ENCODE data around the gene ABHD15.
A peak's percentile ranks its signal among the peaks of the same experiment; 100 is the strongest.
"Not testable (repeated sequence)": the region's sequence is repeated elsewhere in the genome, so short reads cannot be mapped to it uniquely, and the experiment has no call there.

ABHD15 gene

DNA sequence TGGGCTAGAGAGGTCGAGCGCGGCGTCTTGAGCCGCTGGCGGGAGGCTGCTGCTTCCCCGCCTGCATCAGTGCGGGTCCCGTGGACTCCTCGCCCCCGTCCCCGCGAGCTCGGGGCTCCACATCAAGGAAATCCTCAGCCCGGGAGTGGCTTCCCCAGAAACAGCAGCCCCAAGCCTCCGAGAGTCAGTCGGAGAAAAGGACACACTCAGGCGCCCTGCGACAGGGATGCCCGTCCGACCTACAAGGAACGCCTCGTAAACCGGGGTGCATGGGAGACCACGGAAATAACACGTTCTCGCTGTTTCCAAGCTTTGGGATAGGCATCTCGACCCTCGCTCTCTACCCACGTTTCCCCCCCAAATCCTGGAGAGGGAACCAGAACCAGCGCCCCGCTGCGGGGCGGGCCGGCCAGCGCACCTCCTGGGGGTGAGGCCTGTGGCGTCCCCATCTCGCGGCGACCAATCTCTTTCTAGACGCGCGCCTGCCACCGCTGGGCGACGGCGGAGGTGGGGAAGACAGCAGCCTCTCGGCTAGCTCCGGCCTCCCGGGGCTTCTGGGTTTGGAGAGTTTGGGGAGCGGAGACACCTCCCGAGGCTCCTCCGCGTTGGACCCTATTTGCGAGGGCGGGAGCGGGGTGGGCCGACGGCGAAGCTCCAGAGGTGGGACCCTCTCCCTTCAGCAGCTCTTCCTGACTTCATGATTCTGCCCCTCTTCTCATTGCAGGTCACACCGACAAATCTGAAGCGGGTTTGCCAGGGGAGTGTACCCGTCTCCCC, 905 bp upstream of the ABHD15 start:
- DNase-seq, result peak; percentile 61

DNA sequence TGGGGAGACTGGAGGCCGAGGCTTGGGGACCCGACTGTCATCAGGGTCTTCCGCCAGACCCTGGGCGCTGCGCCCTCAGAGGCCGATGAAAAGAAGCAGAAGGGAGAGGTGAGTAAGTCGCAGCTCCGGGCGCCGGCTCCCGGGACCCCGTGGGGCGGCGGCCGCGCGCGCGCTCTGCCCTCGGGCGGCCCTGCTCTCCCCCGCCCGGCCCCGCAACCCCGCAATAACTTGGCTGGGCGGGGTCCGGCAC, 392 bp upstream of the ABHD15 start:
- no peak for DNase-seq

GRCh38 chr17:29565643-29566472, 979 bp downstream of the ABHD15 start:
- DNase-seq, result peak; percentile 59

- DNase-seq, result no peak
Observed at GRCh38 chr17:29563816-29564215, 3.0 kb downstream of the ABHD15 start.

DNA sequence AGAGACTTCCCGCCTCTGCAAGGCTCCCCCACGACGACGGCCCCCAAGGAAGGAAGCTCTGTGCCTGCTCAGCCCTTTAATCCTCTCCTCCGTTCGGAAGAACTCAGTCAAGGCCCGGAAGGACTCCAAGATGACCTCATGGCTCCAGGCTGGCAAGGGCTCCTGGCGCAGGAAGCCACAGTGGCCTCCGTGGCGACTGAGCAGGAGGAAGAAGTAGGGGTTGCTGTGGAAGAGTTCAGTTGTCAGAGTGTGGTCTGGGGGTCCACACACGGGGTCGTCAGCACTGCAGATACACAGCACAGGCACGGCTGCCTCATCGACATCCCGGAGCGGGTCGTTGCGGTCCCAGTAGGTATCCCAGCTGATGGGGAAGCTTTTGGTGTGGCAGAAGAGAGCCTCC, 4.2 kb downstream of the ABHD15 start:
- no peak for DNase-seq

DNA sequence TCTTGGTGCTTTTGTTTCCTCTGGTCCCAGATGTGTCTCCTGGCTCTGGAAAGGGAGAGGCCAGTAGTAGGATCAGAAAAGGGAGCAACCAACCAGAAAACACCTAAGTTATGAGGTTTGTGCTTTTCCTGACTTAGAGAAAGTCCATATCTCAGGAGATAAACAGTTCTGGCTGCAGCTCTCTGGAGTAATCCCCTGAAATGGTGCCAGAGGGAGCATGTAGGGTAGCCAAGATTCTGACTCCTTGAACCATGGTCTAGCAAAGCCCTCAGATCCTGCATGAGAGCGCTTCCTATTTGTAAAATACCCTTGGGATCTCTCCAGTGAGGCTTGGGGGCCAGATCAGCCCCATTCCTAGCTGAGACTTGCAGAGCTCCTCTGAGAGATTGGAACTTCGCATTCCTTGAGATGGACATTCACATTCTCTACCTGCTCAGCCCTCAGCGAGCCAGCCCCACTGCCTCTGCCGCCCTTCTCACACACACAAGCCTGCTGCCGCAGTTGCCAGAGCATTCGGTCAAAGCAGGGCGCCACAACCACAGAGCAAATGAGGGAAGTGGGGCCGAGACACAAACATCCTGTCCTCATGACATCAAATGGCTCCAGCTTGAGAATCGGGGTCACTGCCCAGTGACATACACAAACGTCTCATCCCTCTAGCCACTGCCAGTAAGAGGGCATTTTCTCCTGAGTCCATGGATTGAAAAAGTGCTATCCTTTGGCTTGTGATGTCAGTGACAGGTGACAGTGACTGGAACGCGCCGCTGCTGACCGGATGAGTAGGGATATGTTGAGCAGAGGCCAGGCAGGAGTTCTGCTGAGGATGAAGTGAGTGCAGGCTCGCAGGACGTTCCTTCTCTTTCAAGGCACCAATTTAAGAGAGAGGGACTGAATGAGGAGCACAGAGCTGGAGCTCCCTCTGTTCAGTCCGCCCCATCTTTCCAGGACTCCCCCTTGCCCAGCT, 5.0 kb downstream of the ABHD15 start:
- no peak for DNase-seq

- DNase-seq, result no peak
Observed at GRCh38 chr17:29560316-29560715, 6.5 kb downstream of the ABHD15 start.

GRCh38 chr17:29559640-29560039, 7.2 kb downstream of the ABHD15 start:
- DNase-seq, result no peak

DNA sequence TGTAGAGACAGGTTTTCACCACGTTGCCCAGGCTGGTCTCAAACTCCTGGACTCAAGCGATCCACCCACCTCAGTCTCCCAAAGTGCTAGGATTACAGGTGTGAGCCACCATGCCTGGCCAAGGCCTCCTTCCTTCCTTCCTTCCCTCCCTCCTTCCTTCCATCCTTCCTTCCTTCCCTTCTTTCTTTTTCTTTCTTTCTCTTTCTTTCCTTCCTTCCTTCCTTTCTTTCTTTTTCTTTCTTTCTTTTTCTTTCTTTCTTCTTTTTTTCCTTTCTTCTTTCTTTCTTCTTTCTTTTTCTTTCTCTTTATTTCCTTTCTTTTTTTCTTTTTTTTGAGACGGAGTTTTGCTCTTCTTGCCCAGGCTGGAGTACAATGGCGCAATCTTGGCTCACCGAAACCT, 8.7 kb downstream of the ABHD15 start:
- not testable (repeated sequence) for DNase-seq

GRCh38 chr17:29557739-29558116, 9.1 kb downstream of the ABHD15 start:
- no peak for DNase-seq

DNA sequence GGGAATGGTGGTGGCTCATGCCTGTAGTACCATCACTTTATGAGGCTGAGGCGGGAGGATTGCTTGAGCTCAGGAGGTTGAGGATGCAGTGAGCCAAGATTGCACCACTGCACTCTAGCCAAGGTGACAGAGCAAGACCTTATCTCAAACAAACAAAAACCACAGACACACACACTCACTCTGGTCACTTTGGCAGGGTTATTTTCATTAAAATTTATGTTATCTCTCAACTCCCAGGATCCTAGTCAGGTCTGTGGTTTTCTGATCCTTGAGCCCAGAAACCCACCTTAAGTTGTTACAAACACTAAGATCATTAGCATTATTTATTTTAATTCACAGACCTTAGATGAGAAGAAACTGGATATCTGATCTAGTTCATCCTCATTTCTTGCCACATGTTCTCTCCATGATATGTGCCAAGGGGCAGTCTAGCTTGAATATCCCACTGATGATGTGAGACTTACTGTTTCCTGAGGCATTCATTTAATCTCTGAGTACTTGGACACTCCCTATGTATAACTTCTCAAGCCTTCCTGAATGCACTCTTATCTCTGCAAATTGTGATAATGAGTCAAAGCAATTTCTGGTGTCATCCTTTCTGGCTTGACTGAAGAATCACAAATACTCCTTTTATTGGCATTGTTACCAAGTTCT, 9.6 kb downstream of the ABHD15 start:
- no peak for DNase-seq

DNA sequence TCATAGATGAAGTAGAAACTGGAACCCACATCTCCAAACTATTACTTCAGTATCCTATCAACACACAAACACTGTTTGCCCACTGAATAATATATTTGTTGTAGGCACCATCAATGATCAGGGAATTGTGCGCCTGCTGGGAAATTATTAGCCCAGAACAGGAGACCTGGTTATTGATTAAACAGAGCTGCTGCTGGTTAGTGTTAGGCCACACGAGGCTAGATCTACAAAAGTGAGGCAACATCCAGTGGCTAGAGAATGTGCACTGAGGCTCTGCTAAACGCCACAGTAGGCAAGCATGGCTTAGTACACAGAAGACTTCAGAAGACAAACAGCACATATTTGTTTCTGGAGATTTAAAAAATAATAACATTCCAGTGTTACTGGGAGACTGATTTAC, 11.0 kb downstream of the ABHD15 start:
- no peak for DNase-seq

GRCh38 chr17:29549177-29549923, 17.5 kb downstream of the ABHD15 start:
- no peak for DNase-seq

GRCh38 chr17:29546830-29547229, 20.0 kb downstream of the ABHD15 start:
- DNase-seq, result no peak

DNA sequence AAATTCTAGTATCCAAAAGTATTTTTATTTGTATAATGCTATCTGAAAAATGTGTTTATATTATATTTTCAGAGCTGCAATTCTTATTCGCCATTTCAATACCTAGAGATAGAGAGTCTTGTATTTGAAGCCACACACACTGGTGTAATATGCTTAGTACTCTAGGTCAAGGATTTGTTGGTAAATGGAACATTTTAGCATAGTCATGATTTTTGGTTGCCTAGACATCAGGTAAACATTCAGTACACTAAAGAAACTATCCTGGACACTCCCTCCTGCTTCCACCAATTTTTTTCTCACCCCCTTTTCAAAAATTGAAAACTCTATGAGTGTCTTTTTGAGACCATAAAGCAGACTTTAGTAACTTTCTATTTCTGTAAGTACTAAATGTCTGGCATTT, 20.8 kb downstream of the ABHD15 start:
- no peak for DNase-seq

DNA sequence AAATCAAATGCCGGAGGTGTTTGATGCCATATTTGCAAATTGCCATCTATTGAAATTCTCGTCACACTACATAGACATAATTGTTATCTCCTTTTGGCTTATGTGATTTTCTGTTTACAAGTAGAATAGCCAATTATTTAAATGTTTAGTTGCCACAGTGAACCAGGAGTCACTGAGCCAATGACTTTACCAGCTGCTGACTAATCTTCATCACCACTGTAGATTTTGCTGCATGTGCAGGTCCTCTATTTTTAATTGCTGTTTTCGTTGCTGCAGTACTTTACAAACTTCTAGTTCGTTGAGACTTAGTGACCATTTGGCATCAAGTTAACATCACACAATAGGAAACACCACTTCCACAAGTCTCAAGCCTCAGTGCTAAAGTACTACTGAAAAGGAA, 22.8 kb downstream of the ABHD15 start:
- no peak for DNase-seq

DNA sequence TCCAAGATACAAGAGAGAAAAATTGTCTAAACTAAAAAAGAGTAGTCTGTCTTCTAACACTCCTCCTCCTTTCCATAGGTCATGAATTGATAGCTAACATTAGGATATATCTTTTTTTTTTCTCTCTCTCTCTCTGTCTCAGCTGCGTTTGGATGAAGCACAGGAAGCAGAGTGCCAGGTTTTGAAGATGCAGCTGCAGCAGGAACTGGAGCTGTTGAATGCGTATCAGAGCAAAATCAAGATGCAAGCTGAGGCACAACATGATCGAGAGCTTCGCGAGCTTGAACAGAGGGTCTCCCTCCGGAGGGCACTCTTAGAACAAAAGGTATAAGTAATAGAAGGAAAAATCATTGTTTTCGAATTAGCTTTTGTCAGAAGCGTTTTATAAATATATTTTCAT, 32.9 kb downstream of the ABHD15 start:
- no peak for DNase-seq

DNA sequence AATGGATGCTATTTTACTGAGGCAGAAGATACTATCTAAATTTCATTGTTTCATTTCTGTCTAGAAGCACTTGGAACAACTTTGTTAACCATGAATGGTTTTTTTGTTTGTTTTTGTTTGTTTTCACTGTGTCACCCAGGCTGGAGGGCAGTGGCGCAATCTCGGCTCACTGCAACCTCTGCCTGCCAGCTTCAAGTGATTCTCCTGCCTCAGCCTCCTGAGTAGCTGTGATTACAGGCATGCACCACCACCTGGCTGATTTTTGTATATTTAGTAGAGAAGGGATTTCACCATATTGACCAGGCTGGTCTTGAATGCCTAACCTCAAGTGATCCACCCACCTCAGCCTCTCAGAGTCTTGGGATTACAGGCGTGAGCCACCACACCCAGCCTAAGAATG, 40.5 kb downstream of the ABHD15 start:
- no peak for DNase-seq

DNA sequence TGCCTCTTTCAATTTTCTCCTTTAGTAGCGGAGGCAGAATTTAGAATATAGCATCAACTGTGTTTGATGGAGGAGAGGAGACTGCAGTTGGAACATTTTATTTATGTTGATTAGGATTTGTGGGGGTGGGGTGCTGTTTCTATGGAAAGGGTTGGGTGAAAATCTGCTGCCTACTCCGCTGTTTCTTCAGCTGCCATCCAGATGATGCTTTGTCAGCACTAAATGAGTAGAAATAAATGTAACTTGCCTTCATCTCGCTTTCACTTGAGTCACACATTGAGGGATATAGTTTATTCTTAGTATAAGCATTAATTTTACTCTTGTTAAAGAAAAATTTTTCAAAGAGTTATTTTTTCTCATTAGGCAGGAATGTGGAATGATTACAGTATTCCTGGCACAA, 42.1 kb downstream of the ABHD15 start:
- DNase-seq, result no peak

DNA sequence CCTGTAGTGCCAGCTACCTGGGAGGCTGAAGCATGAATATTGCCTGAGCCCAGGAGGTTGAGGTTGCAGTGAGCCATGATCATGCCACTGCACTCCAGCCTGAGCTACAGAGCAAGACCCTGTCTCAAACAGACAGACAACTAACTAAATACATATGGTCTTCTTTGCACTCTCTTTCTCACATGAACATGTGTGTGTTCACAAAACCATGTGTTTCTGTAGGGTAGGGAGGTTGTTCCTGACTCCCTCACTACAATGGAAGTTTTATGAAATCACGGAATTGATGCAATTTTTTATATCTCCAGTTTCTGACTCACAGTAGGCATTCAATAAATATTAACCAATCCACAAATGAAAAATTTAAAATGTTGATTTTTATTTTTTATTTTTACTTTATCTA, 48.5 kb downstream of the ABHD15 start:
- no peak for DNase-seq

DNA sequence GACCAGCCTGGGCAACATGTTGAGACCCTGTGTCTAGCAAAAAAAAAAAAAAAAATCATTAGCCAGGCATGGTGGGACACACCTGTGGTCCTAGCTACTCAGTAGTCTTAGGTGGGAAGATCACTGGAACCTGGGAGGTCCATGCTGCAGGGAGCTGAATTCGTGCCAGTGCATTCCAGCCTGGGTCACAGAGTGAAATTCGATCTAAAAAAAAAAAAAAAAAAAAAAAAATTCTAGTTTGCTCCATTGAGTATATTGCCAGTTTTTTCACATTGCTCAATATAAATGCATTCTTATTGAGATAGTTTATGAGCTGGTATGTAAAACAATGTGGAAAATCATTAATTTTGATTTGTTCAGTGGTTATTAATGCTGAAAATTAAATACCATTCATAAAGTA, 52.0 kb downstream of the ABHD15 start:
- no peak for DNase-seq

GRCh38 chr17:29510953-29511352, 55.9 kb downstream of the ABHD15 start:
- DNase-seq, result no peak

All from DMS153 (cell line).